Measurements from ENCODE around the gene BRD1.

- TF ChIP-seq CTCF (conservative IDR thresholded peaks at IDR 0.05 in 1 of 2, IDR thresholded peaks at IDR 0.05 in 1 of 2; ENCODE audit: extremely low read depth in 1 of 2, insufficient read depth in 1 of 2, low read depth in 1 of 2, low read length in 2 of 2), result no peak
- TF ChIP-seq EZH2 (IDR thresholded peaks at IDR 0.05; ENCODE audit: borderline replicate concordance, low read length), result no peak
Measured at GRCh38 chr22:49872347-49872746, 44.7 kb upstream of the BRD1 start.
